Neural progenitor cell (in vitro differentiated cells): Measurements from ENCODE around the gene TXNL4B. TPM values are rescaled to one million over a fixed set of nuclear protein-coding genes. Genes with fewer than 3 reads are reported as not detected.

ENCODE experiments used
- DNase-seq: peaks from one replicate; pipeline ENCODE4 v3.0.0-alpha.2; 2016; ENCODE audit warnings: low spot score
- H2AFZ ChIP-seq: fragments of 200-600 bp; sonication (generic); replicated peaks from 2 replicates; pipeline ENCODE4 v1.6.1; 2016; ENCODE audit warnings: antibody characterized with exemption
- H3F3A ChIP-seq: fragments of 200-600 bp; sonication (generic); 2 replicates; pipeline ENCODE4 v1.6.1; 2016; ENCODE audit warnings: antibody characterized with exemption, low read depth
- H3K27ac ChIP-seq: fragments of 200-600 bp; sonication (generic); 2 replicates; pipeline ENCODE4 v1.5.1; 2016; ENCODE audit warnings: mild to moderate bottlenecking
- H3K27me3 ChIP-seq: fragments of 200-600 bp; sonication (generic); 2 replicates; pipeline ENCODE4 v1.6.1; 2016; ENCODE audit warnings: mild to moderate bottlenecking, moderate library complexity
- H3K36me3 ChIP-seq: fragments of 200-600 bp; sonication (generic); 2 replicates; pipeline ENCODE4 v1.5.1; 2016
- H3K4me1 ChIP-seq: fragments of 200-600 bp; sonication (generic); 2 replicates; pipeline ENCODE4 v1.6.1; 2016; ENCODE audit warnings: mixed run types
- H3K4me2 ChIP-seq: fragments of 200-600 bp; sonication (generic); 2 replicates; pipeline ENCODE4 v1.6.1; 2016
- H3K4me3 ChIP-seq: fragments of 200-600 bp; sonication (generic); 2 replicates; pipeline ENCODE4 v1.5.1; 2016
- H3K79me2 ChIP-seq: fragments of 200-600 bp; sonication (generic); 2 replicates; pipeline ENCODE4 v1.6.1; 2016; ENCODE audit warnings: low read depth
- H3K9ac ChIP-seq: fragments of 200-600 bp; sonication (generic); 2 replicates; pipeline ENCODE4 v1.6.1; 2016
- H3K9me3 ChIP-seq: fragments of 200-600 bp; sonication (generic); 2 replicates; pipeline ENCODE4 v1.5.1; 2016; ENCODE audit warnings: low read depth
- H4K20me1 ChIP-seq: fragments of 200-600 bp; sonication (generic); 2 replicates; pipeline ENCODE4 v1.6.1; 2016; ENCODE audit warnings: low read depth
- H3K27ac Mint-ChIP-seq: 3 replicates; pipeline ENCODE4 v1.8.0; 2021; ENCODE audit warnings: mixed read lengths
- H3K27me3 Mint-ChIP-seq: 2 replicates; pipeline ENCODE4 v1.8.0; 2022; ENCODE audit warnings: low read depth, mild to moderate bottlenecking, inconsistent platforms, moderate library complexity, mixed read lengths; ENCODE audit not compliant: insufficient read depth
- H3K36me3 Mint-ChIP-seq: 3 replicates; pipeline ENCODE4 v1.8.0; 2021; ENCODE audit warnings: mixed read lengths
- H3K4me1 Mint-ChIP-seq: 3 replicates; pipeline ENCODE4 v1.8.0; 2021; ENCODE audit warnings: mixed read lengths
- H3K4me3 Mint-ChIP-seq: 3 replicates; pipeline ENCODE4 v1.8.0; 2021; ENCODE audit warnings: mild to moderate bottlenecking, moderate library complexity, mixed read lengths
- H3K9me3 Mint-ChIP-seq: 3 replicates; pipeline ENCODE4 v1.8.0; 2020; ENCODE audit warnings: mixed read lengths
- EZH2 ChIP-seq: fragments of 200-600 bp; sonication (generic); IDR thresholded peaks from 2 replicates; pipeline ENCODE4 v1.6.1; 2017; ENCODE audit warnings: antibody characterized with exemption, mild to moderate bottlenecking, moderate library complexity
- EZH2phosphoT487 ChIP-seq: fragments of 200-600 bp; sonication (generic); IDR thresholded peaks from 2 replicates; pipeline ENCODE4 v1.6.1; 2017; ENCODE audit warnings: antibody characterized with exemption
- total RNA-seq: library from RNA; depleted of rRNA; stranded (reverse); fragments of >200 nt; gene quantifications from 2 replicates; pipeline ENCODE4 v1.2.3, GENCODE V29; 2015; ENCODE audit warnings: low replicate concordance
- TF ChIP-seq, protein P1 (sequence below): fragments of 200-600 bp; sonication (generic); IDR thresholded peaks from 2 replicates; pipeline ENCODE4 v1.5.1; 2017; ENCODE audit warnings: antibody characterized with exemption, mild to moderate bottlenecking

Gene TXNL4B
- total RNA-seq = 12.0 and 23.4 TPM in 2 replicates

- TF ChIP-seq, protein P1, sequence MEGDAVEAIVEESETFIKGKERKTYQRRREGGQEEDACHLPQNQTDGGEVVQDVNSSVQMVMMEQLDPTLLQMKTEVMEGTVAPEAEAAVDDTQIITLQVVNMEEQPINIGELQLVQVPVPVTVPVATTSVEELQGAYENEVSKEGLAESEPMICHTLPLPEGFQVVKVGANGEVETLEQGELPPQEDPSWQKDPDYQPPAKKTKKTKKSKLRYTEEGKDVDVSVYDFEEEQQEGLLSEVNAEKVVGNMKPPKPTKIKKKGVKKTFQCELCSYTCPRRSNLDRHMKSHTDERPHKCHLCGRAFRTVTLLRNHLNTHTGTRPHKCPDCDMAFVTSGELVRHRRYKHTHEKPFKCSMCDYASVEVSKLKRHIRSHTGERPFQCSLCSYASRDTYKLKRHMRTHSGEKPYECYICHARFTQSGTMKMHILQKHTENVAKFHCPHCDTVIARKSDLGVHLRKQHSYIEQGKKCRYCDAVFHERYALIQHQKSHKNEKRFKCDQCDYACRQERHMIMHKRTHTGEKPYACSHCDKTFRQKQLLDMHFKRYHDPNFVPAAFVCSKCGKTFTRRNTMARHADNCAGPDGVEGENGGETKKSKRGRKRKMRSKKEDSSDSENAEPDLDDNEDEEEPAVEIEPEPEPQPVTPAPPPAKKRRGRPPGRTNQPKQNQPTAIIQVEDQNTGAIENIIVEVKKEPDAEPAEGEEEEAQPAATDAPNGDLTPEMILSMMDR = no peak
- TF ChIP-seq EZH2 (no peak), EZH2phosphoT487 (no peak)
- peak within 1 kb of the TSS; percentile 69 for H2AFZ ChIP-seq
- peak within 1 kb of the TSS; percentile 75 for H3K4me3 ChIP-seq
- H3K79me2 ChIP-seq = peaks cover 55% of the 10 kb centered on the region
- Mint-ChIP-seq H3K27me3 (no peaks in the 10 kb centered on the region), H3K36me3 (peaks cover 19% of the 10 kb centered on the region), H3K9me3 (no peaks in the 10 kb centered on the region), H3K4me3 (peak within 1 kb of the TSS; percentile 99), H3K27ac (peak within 1 kb of the TSS; percentile 84), H3K4me1 (peaks cover 19% of the 10 kb centered on the region)
- H3K27ac ChIP-seq = peak within 1 kb of the TSS; percentile 72
- peak within 1 kb of the TSS; percentile 94 for H3K4me2 ChIP-seq
- no peaks in the 10 kb centered on the region for H4K20me1 ChIP-seq
- peaks cover 11% of the 10 kb centered on the region for H3K4me1 ChIP-seq
- H3K36me3 ChIP-seq = no peaks in the 10 kb centered on the region
- H3F3A ChIP-seq = peaks cover 10% of the 10 kb centered on the region
- no peaks in the 10 kb centered on the region for H3K27me3 ChIP-seq
- H3K9me3 ChIP-seq = no peaks in the 10 kb centered on the region
- peak; percentile 99 for DNase-seq
- peak within 1 kb of the TSS; percentile 91 for H3K9ac ChIP-seq
Observed at GRCh38 chr16:72093448-72094265, at the start of gene TXNL4B, which contains the start of gene DHX38. Gene TXNL4B, minus strand, starts transcription at chr16:72093620. Its CDS starts 2,871 bp downstream, at chr16:72090749. Gene DHX38, plus strand, starts transcription at chr16:72093847. Its CDS starts 2,311 bp downstream, at chr16:72096158.

- H3F3A ChIP-seq = no peaks in the 10 kb centered on the region
- no peak overlapping the region for H3K27ac Mint-ChIP-seq
- no peak for DNase-seq
- no peaks in the 10 kb centered on the region for H3K9me3 ChIP-seq
- no peak overlapping the region for H3K4me3 Mint-ChIP-seq
- no peaks in the 10 kb centered on the region for H3K27me3 Mint-ChIP-seq
- no peaks in the 10 kb centered on the region for H3K9me3 Mint-ChIP-seq
- H3K4me1 Mint-ChIP-seq = peaks cover 20% of the 10 kb centered on the region
- H3K36me3 Mint-ChIP-seq = peaks cover 3% of the 10 kb centered on the region
- no peaks in the 10 kb centered on the region for H3K4me1 ChIP-seq
- no peaks in the 10 kb centered on the region for H3K36me3 ChIP-seq
- H3K79me2 ChIP-seq = no peaks in the 10 kb centered on the region
- no peaks in the 10 kb centered on the region for H3K27me3 ChIP-seq
- no peak overlapping the region for H2AFZ ChIP-seq
- TF ChIP-seq, protein P1 = no peak
- TF ChIP-seq EZH2phosphoT487 = no peak
- no peak for TF ChIP-seq EZH2
- no peak overlapping the region for H3K9ac ChIP-seq
- no peak overlapping the region for H3K4me2 ChIP-seq
- H3K4me3 ChIP-seq = no peak overlapping the region
- H4K20me1 ChIP-seq = no peaks in the 10 kb centered on the region
- H3K27ac ChIP-seq = no peak overlapping the region
Observed at GRCh38 chr16:72142476-72142875, 49.1 kb upstream of the TXNL4B start.

DNA sequence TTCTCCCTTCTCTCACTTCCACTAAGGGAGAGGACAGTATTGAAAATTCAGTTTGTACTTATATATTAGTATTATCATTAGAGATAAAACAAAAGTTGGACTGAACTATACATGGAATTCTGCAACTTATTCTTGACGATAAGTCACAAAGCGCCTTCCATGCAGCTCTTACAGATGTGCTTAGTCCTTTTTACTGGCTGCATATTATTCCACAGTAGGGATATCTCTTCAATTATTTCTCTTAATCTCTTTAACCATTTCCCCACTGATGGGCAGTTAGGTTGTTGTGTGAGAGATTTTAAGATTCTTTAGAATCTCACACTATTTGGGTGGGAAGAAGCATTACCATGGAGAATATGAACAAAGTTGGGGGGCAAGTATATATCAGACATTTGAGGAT lies 46.5 kb upstream of the TXNL4B start:
- H3K4me1 Mint-ChIP-seq = peaks cover 21% of the 10 kb centered on the region
- TF ChIP-seq, protein P1 = no peak
- TF ChIP-seq EZH2phosphoT487 = no peak
- TF ChIP-seq EZH2 = no peak
- Histone ChIP-seq H3K4me2 (no peak overlapping the region), H3K79me2 (no peaks in the 10 kb centered on the region), H3K27ac (no peak overlapping the region), H4K20me1 (no peaks in the 10 kb centered on the region), H3K27me3 (no peaks in the 10 kb centered on the region), H3K9ac (no peak overlapping the region), H3F3A (no peaks in the 10 kb centered on the region), H3K9me3 (no peaks in the 10 kb centered on the region), H3K4me1 (no peaks in the 10 kb centered on the region), H2AFZ (no peak overlapping the region), H3K4me3 (no peak overlapping the region), H3K36me3 (no peaks in the 10 kb centered on the region)
- H3K27me3 Mint-ChIP-seq = peaks cover 2% of the 10 kb centered on the region
- H3K4me3 Mint-ChIP-seq = no peak overlapping the region
- H3K36me3 Mint-ChIP-seq = no peaks in the 10 kb centered on the region
- no peaks in the 10 kb centered on the region for H3K9me3 Mint-ChIP-seq
- DNase-seq = no peak
- no peak overlapping the region for H3K27ac Mint-ChIP-seq
